ENCODE results near the gene DUOX1. TPM values are rescaled to one million over a fixed set of nuclear protein-coding genes. Genes with fewer than 3 reads are reported as not detected.
A peak's percentile ranks its signal among the peaks of the same experiment; 100 is the strongest.

Gene DUOX1
- polyA plus RNA-seq, 1 donor, result 2.6 TPM

DNA sequence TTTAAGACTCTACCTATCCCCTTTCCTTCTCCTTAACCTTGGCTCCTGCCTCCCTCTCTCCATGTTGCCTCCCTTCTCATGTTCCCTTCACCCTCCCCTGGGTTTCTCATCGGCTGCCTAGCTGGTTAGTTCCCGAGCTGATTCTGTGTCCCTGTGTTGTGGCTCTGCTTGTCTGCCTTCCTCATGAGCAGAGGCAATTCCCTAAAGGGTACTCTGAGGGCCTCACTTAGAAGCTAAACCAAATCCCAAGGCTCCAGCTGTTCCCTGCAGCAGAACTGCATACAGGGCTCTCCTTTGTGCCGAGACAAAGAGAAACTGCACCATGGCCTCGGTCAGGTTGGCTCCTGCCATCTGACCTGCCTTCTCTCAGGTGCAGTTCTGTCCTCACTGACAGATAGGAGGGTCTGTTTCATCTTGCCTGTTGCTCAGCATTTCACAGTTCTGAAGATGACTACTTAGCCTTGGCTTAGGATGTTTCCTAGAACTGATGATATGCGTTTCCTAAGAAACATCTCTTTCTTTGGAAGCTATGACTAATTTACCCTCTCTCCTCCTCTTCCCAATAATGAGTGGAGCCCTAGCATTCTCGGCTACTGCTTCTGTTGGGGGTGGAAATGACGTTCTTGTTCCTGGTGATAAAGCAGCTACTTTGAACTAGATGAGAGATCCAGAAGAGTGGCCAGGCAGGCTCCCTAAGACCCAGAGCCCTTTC is 27.1 kb downstream of the DUOX1 start:
- WGBS (ENCODE audit: insufficient coverage, low lambda C conversion rate), result no CpG with 5 or more reads among the region's 7 CpGs
- DNase-seq, result no peak
- no peaks in the 10 kb centered on the region for H3K27me3 ChIP-seq (ENCODE audit: control insufficient read depth, insufficient read depth, low read length)
- no peak overlapping the region for H3K4me3 ChIP-seq (ENCODE audit: low read length)
- H3K27ac ChIP-seq (ENCODE audit: low read length), result no peak overlapping the region
- peaks cover 3% of the 10 kb centered on the region for H3K36me3 ChIP-seq (ENCODE audit: control insufficient read depth, insufficient read depth, low read length)
- H3K9me3 ChIP-seq (ENCODE audit: control insufficient read depth, low read depth, low read length), result no peaks in the 10 kb centered on the region
- H3K4me1 ChIP-seq (ENCODE audit: control insufficient read depth, insufficient read depth, low read length), result no peaks in the 10 kb centered on the region

DNA sequence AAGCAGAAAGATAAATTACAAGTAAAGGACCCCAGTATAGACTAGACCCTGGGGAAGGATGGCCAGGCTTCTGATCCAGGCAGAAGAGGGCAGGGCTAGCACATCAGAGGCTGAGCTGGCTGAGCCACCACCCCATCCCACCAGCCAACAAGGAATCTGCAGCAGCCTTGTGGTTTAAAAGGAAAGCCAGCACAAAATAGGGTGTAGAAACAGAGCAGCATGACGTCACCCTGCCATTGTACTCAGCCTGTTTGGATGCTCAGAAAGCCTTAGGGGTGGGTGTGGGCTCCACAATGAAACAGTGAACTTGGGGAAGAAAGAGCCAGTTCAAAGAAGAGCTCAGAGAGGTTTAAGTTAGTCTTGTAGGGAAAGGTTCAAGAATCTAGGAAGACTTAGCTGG is 28.2 kb downstream of the DUOX1 start:
- H3K27me3 ChIP-seq (ENCODE audit: control insufficient read depth, insufficient read depth, low read length), result no peaks in the 10 kb centered on the region
- no peaks in the 10 kb centered on the region for H3K36me3 ChIP-seq (ENCODE audit: control insufficient read depth, insufficient read depth, low read length)
- no peak overlapping the region for H3K4me3 ChIP-seq (ENCODE audit: low read length)
- H3K9me3 ChIP-seq (ENCODE audit: control insufficient read depth, low read depth, low read length), result no peaks in the 10 kb centered on the region
- DNase-seq, result no peak
- H3K4me1 ChIP-seq (ENCODE audit: control insufficient read depth, insufficient read depth, low read length), result peaks cover 5% of the 10 kb centered on the region
- no peak overlapping the region for H3K27ac ChIP-seq (ENCODE audit: low read length)
- WGBS (ENCODE audit: insufficient coverage, low lambda C conversion rate), result no CpG with 5 or more reads among the region's 1 CpG

DNA sequence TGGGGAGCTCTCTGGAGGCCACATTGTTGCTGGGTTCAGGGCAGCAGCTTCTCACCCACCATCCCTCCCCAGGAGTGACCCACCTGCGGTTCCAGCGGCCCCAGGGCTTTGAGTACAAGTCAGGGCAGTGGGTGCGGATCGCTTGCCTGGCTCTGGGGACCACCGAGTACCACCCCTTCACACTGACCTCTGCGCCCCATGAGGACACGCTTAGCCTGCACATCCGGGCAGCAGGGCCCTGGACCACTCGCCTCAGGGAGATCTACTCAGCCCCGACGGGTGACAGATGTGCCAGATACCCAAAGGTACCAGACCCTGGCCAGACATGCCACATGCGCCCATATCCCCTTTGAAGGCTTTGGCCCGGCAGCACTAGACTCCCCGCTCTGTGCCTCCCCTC is 31.9 kb downstream of the DUOX1 start:
- no peak for DNase-seq
- no peak overlapping the region for H3K4me3 ChIP-seq (ENCODE audit: low read length)
- no peaks in the 10 kb centered on the region for H3K36me3 ChIP-seq (ENCODE audit: control insufficient read depth, insufficient read depth, low read length)
- peaks cover 8% of the 10 kb centered on the region for H3K4me1 ChIP-seq (ENCODE audit: control insufficient read depth, insufficient read depth, low read length)
- H3K27me3 ChIP-seq (ENCODE audit: control insufficient read depth, insufficient read depth, low read length), result no peaks in the 10 kb centered on the region
- H3K9me3 ChIP-seq (ENCODE audit: control insufficient read depth, low read depth, low read length), result no peaks in the 10 kb centered on the region
- no peak overlapping the region for H3K27ac ChIP-seq (ENCODE audit: low read length)
- no CpG with 5 or more reads among the region's 14 CpGs for WGBS (ENCODE audit: insufficient coverage, low lambda C conversion rate)

DNA sequence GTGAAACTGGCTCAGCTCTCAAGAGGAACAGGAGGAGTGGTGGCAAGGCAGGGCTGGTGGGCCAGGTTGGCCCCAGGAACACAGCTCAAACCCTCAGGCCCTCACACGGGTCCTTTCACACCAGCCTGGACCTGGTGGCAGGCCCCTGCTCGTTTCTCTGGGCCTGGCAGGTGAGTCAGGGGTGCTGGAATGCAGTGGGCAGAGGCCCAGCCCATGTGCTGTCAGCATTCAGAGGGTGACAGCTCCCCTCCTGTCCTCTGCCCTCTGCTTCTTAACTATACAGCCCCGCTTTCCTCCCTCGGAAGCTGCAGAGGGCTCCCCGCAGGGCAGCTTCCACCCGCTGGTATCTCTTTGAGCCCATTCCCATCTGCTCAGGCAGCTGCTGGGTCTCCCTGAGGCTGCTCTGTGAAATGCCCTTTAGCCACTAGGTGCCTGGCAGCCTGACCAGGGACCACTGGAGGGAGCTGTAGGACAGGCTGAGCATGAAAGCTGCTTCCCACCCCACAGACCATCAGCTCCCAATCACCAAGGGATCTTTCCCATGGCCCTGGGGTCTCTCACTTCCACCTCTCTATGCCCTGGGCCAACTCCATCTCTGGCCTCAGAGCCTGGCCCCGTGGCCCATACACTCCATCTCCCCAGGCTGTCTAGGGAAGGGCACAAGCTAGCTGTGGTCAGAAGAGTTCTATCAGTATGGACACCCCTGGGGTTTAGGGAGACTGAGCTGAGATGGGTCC is 33.1 kb downstream of the DUOX1 start:
- peaks cover 8% of the 10 kb centered on the region for H3K4me1 ChIP-seq (ENCODE audit: control insufficient read depth, insufficient read depth, low read length)
- DNase-seq, result peak; percentile 72 to 79
- WGBS (ENCODE audit: insufficient coverage, low lambda C conversion rate), result no CpG with 5 or more reads among the region's 7 CpGs
- no peak overlapping the region for H3K27ac ChIP-seq (ENCODE audit: low read length)
- H3K36me3 ChIP-seq (ENCODE audit: control insufficient read depth, insufficient read depth, low read length), result no peaks in the 10 kb centered on the region
- no peaks in the 10 kb centered on the region for H3K27me3 ChIP-seq (ENCODE audit: control insufficient read depth, insufficient read depth, low read length)
- H3K9me3 ChIP-seq (ENCODE audit: control insufficient read depth, low read depth, low read length), result no peaks in the 10 kb centered on the region
- no peak overlapping the region for H3K4me3 ChIP-seq (ENCODE audit: low read length)

DNA sequence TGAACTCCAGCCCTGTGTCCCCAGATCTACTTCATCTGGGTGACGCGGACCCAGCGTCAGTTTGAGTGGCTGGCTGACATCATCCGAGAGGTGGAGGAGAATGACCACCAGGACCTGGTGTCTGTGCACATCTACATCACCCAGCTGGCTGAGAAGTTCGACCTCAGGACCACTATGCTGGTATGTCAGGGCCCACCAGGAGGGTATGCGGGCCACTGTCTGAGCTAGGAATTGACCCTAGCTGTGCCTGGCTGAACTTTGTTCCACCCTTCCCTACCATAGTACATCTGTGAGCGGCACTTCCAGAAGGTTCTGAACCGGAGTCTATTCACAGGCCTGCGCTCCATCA is 33.7 kb downstream of the DUOX1 start:
- no peak overlapping the region for H3K27ac ChIP-seq (ENCODE audit: low read length)

DNA sequence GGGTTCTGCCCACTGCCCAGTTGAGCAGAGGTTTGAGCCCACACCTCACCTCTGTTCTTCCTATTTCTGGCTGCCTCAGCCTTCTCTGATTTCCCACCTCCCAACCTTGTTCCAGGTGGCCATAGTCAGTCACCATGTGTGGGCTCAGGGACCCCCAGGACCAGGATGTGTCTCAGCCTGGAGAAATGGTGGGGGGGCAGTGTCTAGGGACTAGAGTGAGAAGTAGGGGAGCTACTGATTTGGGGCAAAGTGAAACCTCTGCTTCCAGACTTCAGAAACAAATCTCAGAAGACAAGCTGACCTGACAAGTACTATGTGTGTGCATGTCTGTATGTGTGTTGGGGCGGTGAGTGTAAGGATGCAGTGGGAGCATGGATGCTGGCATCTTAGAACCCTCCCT is 35.1 kb downstream of the DUOX1 start:
- Histone ChIP-seq H3K9me3 (ENCODE audit: control insufficient read depth, low read depth, low read length) (no peaks in the 10 kb centered on the region), H3K27ac (ENCODE audit: low read length) (no peak overlapping the region), H3K27me3 (ENCODE audit: control insufficient read depth, insufficient read depth, low read length) (no peaks in the 10 kb centered on the region), H3K4me3 (ENCODE audit: low read length) (no peak overlapping the region), H3K36me3 (ENCODE audit: control insufficient read depth, insufficient read depth, low read length) (no peaks in the 10 kb centered on the region), H3K4me1 (ENCODE audit: control insufficient read depth, insufficient read depth, low read length) (peaks cover 8% of the 10 kb centered on the region)
- DNase-seq, result no peak
- no CpG with 5 or more reads among the region's 1 CpG for WGBS (ENCODE audit: insufficient coverage, low lambda C conversion rate)

More for the DNA sequence above, 33.7 kb downstream of the DUOX1 start:
- H3K9me3 ChIP-seq (ENCODE audit: control insufficient read depth, low read depth, low read length), result no peaks in the 10 kb centered on the region
- no CpG with 5 or more reads among the region's 9 CpGs for WGBS (ENCODE audit: insufficient coverage, low lambda C conversion rate)
- peaks cover 8% of the 10 kb centered on the region for H3K4me1 ChIP-seq (ENCODE audit: control insufficient read depth, insufficient read depth, low read length)
- H3K27me3 ChIP-seq (ENCODE audit: control insufficient read depth, insufficient read depth, low read length), result no peaks in the 10 kb centered on the region
- H3K4me3 ChIP-seq (ENCODE audit: low read length), result no peak overlapping the region
- H3K36me3 ChIP-seq (ENCODE audit: control insufficient read depth, insufficient read depth, low read length), result no peaks in the 10 kb centered on the region
- DNase-seq, result no peak

DNA sequence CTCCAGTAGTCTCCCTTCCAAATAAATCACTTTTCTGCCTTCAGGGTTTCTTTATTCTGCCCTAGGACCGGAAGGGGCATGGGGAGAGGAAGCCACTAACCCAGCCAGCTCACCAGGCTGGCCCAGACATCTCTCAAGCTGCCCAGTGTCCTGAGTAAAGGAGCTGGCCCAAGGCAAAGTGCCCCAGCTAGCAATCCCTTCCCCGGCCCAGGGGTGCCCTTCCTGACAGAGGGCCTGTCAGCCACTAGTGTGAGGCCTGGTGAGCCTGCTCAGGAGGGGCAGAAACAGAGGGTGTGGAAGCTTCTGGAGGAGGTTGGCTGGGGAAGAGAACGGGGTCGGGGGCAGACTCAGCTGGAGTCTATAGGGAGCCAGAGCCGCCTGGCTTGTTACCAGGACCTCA is 35.7 kb downstream of the DUOX1 start:
- Histone ChIP-seq H3K36me3 (ENCODE audit: control insufficient read depth, insufficient read depth, low read length) (no peaks in the 10 kb centered on the region), H3K4me1 (ENCODE audit: control insufficient read depth, insufficient read depth, low read length) (peaks cover 8% of the 10 kb centered on the region), H3K27ac (ENCODE audit: low read length) (no peak overlapping the region), H3K9me3 (ENCODE audit: control insufficient read depth, low read depth, low read length) (no peaks in the 10 kb centered on the region), H3K4me3 (ENCODE audit: low read length) (no peak overlapping the region), H3K27me3 (ENCODE audit: control insufficient read depth, insufficient read depth, low read length) (no peaks in the 10 kb centered on the region)
- DNase-seq, result no peak
- no CpG with 5 or more reads among the region's 5 CpGs for WGBS (ENCODE audit: insufficient coverage, low lambda C conversion rate)

DNA sequence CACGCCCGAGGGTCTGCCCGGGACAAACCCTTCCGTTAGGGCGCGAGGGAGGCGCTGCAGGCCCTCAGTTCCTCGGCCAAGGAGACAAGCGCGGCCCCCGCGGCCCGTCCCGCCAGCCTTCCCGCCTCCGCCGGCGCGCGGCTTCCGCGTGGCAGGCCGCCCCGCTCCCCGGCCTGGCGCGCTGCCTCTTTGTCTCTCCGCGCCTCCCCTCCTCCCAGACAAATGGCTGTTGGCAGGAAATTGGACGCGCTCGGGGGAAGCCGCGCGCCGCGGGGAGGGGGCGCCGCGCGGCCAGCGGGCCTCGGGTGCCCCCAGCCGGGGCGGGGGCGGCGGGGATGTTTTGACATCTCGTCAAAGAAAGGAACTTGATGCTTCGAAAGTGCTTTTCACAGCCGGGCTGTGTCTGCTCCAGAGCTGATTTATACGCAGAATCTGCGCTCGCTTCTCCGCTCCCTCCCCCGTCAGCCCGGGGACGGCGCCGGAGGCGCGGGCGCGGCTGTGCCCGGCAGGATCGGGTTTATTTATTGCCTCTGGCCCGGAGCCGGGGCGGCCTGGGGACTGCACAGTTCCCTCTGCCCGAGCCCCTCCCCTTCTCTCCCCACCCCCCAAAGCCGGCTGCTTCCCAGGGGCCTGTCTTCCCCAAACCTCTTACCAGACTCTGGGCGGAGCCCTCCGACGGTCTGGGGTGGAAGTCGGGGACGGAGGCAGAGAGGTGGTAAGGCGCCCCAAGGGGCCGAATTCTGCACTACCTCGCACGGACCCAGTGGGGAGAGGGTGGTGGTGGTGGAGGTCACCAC is 37.2 kb downstream of the DUOX1 start:
- H3K9me3 ChIP-seq (ENCODE audit: control insufficient read depth, low read depth, low read length), result no peaks in the 10 kb centered on the region
- peak overlapping the region; percentile 69 for H3K4me3 ChIP-seq (ENCODE audit: low read length)
- H3K4me1 ChIP-seq (ENCODE audit: control insufficient read depth, insufficient read depth, low read length), result peaks cover 8% of the 10 kb centered on the region
- peak overlapping the region; percentile 79 for H3K27ac ChIP-seq (ENCODE audit: low read length)
- peak; percentile 81 to 83 for DNase-seq
- WGBS (ENCODE audit: insufficient coverage, low lambda C conversion rate), result no CpG with 5 or more reads among the region's 79 CpGs
- H3K27me3 ChIP-seq (ENCODE audit: control insufficient read depth, insufficient read depth, low read length), result no peaks in the 10 kb centered on the region
- H3K36me3 ChIP-seq (ENCODE audit: control insufficient read depth, insufficient read depth, low read length), result peaks cover 7% of the 10 kb centered on the region

DNA sequence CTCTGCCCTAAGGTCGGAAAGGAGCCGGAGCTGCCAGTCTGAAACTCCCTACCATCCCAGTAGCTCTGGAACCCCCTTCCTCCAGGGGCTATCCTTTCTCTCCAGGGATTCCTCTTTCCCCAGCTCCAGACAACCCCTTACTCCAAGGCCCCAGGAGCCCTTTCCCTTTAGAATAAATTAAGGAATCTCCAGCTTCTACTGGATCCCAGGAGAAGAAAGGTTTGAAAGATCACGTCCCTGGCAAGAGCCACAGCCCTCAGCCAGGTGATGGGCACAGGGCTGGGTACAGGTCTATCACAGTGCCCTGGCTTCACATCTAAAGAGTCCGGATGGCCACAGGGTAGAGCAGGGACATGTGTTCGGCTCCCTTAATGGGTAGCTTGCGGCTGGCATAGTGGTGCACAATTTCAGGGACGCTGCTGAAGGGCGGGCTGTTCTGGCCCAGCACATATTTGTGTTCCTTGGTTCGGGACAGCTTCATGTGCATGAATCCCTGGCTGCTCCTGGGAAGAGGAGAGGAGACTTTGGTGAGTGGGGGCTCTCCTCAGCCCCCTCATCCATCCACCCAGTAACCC is 37.9 kb downstream of the DUOX1 start:
- Histone ChIP-seq H3K9me3 (ENCODE audit: control insufficient read depth, low read depth, low read length) (no peaks in the 10 kb centered on the region), H3K4me1 (ENCODE audit: control insufficient read depth, insufficient read depth, low read length) (peaks cover 6% of the 10 kb centered on the region), H3K27me3 (ENCODE audit: control insufficient read depth, insufficient read depth, low read length) (no peaks in the 10 kb centered on the region), H3K36me3 (ENCODE audit: control insufficient read depth, insufficient read depth, low read length) (peaks cover 7% of the 10 kb centered on the region), H3K27ac (ENCODE audit: low read length) (peak overlapping the region; percentile 79), H3K4me3 (ENCODE audit: low read length) (peak overlapping the region; percentile 69)
- no CpG with 5 or more reads among the region's 9 CpGs for WGBS (ENCODE audit: insufficient coverage, low lambda C conversion rate)
- DNase-seq, result no peak

DNA sequence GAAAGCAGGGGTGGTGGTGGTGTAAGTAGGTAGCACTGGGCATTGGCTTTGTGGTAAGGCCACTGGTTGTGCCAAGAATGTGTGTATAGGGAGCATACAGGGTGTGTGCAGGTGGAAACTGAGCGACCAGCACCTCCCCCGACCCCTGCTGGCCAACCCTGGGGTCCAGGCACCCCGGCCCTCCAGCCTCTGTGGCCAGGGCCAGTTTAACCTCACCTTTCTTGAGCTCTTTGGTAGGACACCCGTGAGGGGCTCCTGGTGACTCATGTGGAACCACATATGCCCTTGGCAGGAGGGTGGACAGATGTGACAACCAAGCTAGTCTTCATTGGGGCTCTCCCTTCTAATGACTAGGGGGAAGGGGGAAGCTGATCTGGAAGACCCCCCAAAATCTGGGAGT is 38.5 kb downstream of the DUOX1 start:
- H3K4me3 ChIP-seq (ENCODE audit: low read length), result no peak overlapping the region
- WGBS (ENCODE audit: insufficient coverage, low lambda C conversion rate), result no CpG with 5 or more reads among the region's 4 CpGs
- H3K9me3 ChIP-seq (ENCODE audit: control insufficient read depth, low read depth, low read length), result no peaks in the 10 kb centered on the region
- no peaks in the 10 kb centered on the region for H3K27me3 ChIP-seq (ENCODE audit: control insufficient read depth, insufficient read depth, low read length)
- H3K36me3 ChIP-seq (ENCODE audit: control insufficient read depth, insufficient read depth, low read length), result peaks cover 7% of the 10 kb centered on the region
- DNase-seq, result no peak
- H3K27ac ChIP-seq (ENCODE audit: low read length), result no peak overlapping the region
- H3K4me1 ChIP-seq (ENCODE audit: control insufficient read depth, insufficient read depth, low read length), result peaks cover 2% of the 10 kb centered on the region
